ENCODE results near the gene MYCBPAP.

The MYCBPAP gene

GRCh38 chr17:50527155-50527762 is 19.0 kb downstream of the MYCBPAP start:
- H3K36me3 Mint-ChIP-seq: no peaks in the 10 kb centered on the region
- no peaks in the 10 kb centered on the region for H3K4me1 Mint-ChIP-seq
- H3K27me3 Mint-ChIP-seq: peaks cover 29 to 40% of the 10 kb centered on the region in 2 donors
- no peaks in the 10 kb centered on the region for H3K9me3 Mint-ChIP-seq
- ATAC-seq (replicated peaks) (no peak), DNase-seq (no peak)
- no peak overlapping the region for H3K27ac Mint-ChIP-seq
- H3K4me3 Mint-ChIP-seq: no peak overlapping the region

- ATAC-seq (replicated peaks) (no peak), DNase-seq (no peak)
- peaks cover 35 to 47% of the 10 kb centered on the region in 2 donors for H3K27me3 Mint-ChIP-seq
- H3K27ac Mint-ChIP-seq: no peak overlapping the region
- no peaks in the 10 kb centered on the region for H3K9me3 Mint-ChIP-seq
- H3K4me3 Mint-ChIP-seq: no peak overlapping the region
- peaks cover 0 to 6% of the 10 kb centered on the region in 2 donors for H3K4me1 Mint-ChIP-seq
- H3K36me3 Mint-ChIP-seq: no peaks in the 10 kb centered on the region
These were observed 19.8 kb downstream of the MYCBPAP start for GRCh38 chr17:50527949-50528474.

GRCh38 chr17:50529849-50530248 is 21.6 kb downstream of the MYCBPAP start:
- Mint-ChIP-seq H3K27ac (no peak overlapping the region), H3K27me3 (peaks cover 54 to 66% of the 10 kb centered on the region in 2 donors), H3K9me3 (no peaks in the 10 kb centered on the region), H3K4me1 (peaks cover 10 to 18% of the 10 kb centered on the region in 2 donors), H3K4me3 (no peak overlapping the region), H3K36me3 (no peaks in the 10 kb centered on the region)
- DNase-seq (no peak), ATAC-seq (replicated peaks) (no peak)

GRCh38 chr17:50531428-50532025 is 23.3 kb downstream of the MYCBPAP start:
- ATAC-seq (replicated peaks) (no peak), DNase-seq (no peak)
- Mint-ChIP-seq H3K4me1 (peaks cover 10 to 18% of the 10 kb centered on the region in 2 donors), H3K27me3 (peaks cover 66 to 80% of the 10 kb centered on the region in 2 donors), H3K27ac (no peak overlapping the region), H3K9me3 (no peaks in the 10 kb centered on the region), H3K36me3 (no peaks in the 10 kb centered on the region), H3K4me3 (no peak overlapping the region)

- no peak within 1 kb of the TSS for H3K27ac Mint-ChIP-seq
- H3K27me3 Mint-ChIP-seq: peaks cover 67 to 82% of the 10 kb centered on the region in 2 donors
- H3K36me3 Mint-ChIP-seq: no peaks in the 10 kb centered on the region
- no peaks in the 10 kb centered on the region for H3K9me3 Mint-ChIP-seq
- DNase-seq: no peak
- no peak within 1 kb of the TSS for H3K4me3 Mint-ChIP-seq
- no peak for ATAC-seq (replicated peaks)
- peaks cover 10 to 18% of the 10 kb centered on the region in 2 donors for H3K4me1 Mint-ChIP-seq
These were observed 24.3 kb downstream of the MYCBPAP start, which contains the start of gene EPN3 for GRCh38 chr17:50532452-50533024. EPN3 (plus strand) TSS chr17:50532735; CDS start chr17:50536557, 3,822 bp downstream.

GRCh38 chr17:50533185-50533584 is 24.9 kb downstream of the MYCBPAP start:
- no peak for DNase-seq
- ATAC-seq (replicated peaks): no peak
- peaks cover 67 to 81% of the 10 kb centered on the region in 2 donors for H3K27me3 Mint-ChIP-seq
- H3K36me3 Mint-ChIP-seq: no peaks in the 10 kb centered on the region
- H3K4me3 Mint-ChIP-seq: no peak overlapping the region
- H3K4me1 Mint-ChIP-seq: peaks cover 10 to 18% of the 10 kb centered on the region in 2 donors
- no peak overlapping the region for H3K27ac Mint-ChIP-seq
- H3K9me3 Mint-ChIP-seq: no peaks in the 10 kb centered on the region

- H3K36me3 Mint-ChIP-seq: no peaks in the 10 kb centered on the region
- peaks cover 10 to 23% of the 10 kb centered on the region in 2 donors for H3K4me1 Mint-ChIP-seq
- H3K9me3 Mint-ChIP-seq: no peaks in the 10 kb centered on the region
- no peak for DNase-seq
- H3K4me3 Mint-ChIP-seq: no peak overlapping the region
- peak in 1 of 2 donors; percentile 16 for ATAC-seq (replicated peaks)
- H3K27ac Mint-ChIP-seq: no peak overlapping the region
- peaks cover 63 to 76% of the 10 kb centered on the region in 2 donors for H3K27me3 Mint-ChIP-seq
These were observed 25.5 kb downstream of the MYCBPAP start for GRCh38 chr17:50533720-50534148.

- peaks cover 57 to 71% of the 10 kb centered on the region in 2 donors for H3K27me3 Mint-ChIP-seq
- ATAC-seq (replicated peaks): peak; percentile 34 to 50
These were observed 26.2 kb downstream of the MYCBPAP start for GRCh38 chr17:50534222-50534978.

GRCh38 chr17:50534979-50535326 is 26.7 kb downstream of the MYCBPAP start:
- no peak overlapping the region for H3K4me3 Mint-ChIP-seq
- H3K4me1 Mint-ChIP-seq: peaks cover 10 to 26% of the 10 kb centered on the region in 2 donors
- ATAC-seq (replicated peaks): no peak
- H3K27me3 Mint-ChIP-seq: peaks cover 57 to 65% of the 10 kb centered on the region in 2 donors
- no peak overlapping the region for H3K27ac Mint-ChIP-seq
- no peaks in the 10 kb centered on the region for H3K9me3 Mint-ChIP-seq
- no peak for DNase-seq
- H3K36me3 Mint-ChIP-seq: no peaks in the 10 kb centered on the region

More at GRCh38 chr17:50534222-50534978, 26.2 kb downstream of the MYCBPAP start:
- H3K4me1 Mint-ChIP-seq: peaks cover 10 to 26% of the 10 kb centered on the region in 2 donors
- H3K27ac Mint-ChIP-seq: no peak overlapping the region
- H3K36me3 Mint-ChIP-seq: no peaks in the 10 kb centered on the region
- H3K9me3 Mint-ChIP-seq: no peaks in the 10 kb centered on the region
- no peak overlapping the region for H3K4me3 Mint-ChIP-seq
- DNase-seq: no peak

- no peak overlapping the region for H3K4me3 Mint-ChIP-seq
- no peak for DNase-seq
- H3K36me3 Mint-ChIP-seq: no peaks in the 10 kb centered on the region
- ATAC-seq (replicated peaks): no peak
- H3K27ac Mint-ChIP-seq: no peak overlapping the region
- peaks cover 10 to 26% of the 10 kb centered on the region in 2 donors for H3K4me1 Mint-ChIP-seq
- H3K27me3 Mint-ChIP-seq: peaks cover 57 to 61% of the 10 kb centered on the region in 2 donors
- H3K9me3 Mint-ChIP-seq: no peaks in the 10 kb centered on the region
These were observed 27.2 kb downstream of the MYCBPAP start for GRCh38 chr17:50535407-50535806.

- Mint-ChIP-seq H3K4me1 (peaks cover 15 to 38% of the 10 kb centered on the region in 2 donors), H3K27ac (no peak overlapping the region), H3K27me3 (peaks cover 41 to 45% of the 10 kb centered on the region in 2 donors), H3K4me3 (no peak overlapping the region), H3K36me3 (peaks cover 0 to 1% of the 10 kb centered on the region in 2 donors), H3K9me3 (no peaks in the 10 kb centered on the region)
- DNase-seq: no peak
- no peak for ATAC-seq (replicated peaks)
These were observed 28.7 kb downstream of the MYCBPAP start for GRCh38 chr17:50536683-50537646.

- H3K27ac Mint-ChIP-seq: no peak overlapping the region
- H3K27me3 Mint-ChIP-seq: peaks cover 33 to 36% of the 10 kb centered on the region in 2 donors
- no peaks in the 10 kb centered on the region for H3K9me3 Mint-ChIP-seq
- H3K4me1 Mint-ChIP-seq: peaks cover 20 to 33% of the 10 kb centered on the region in 2 donors
- ATAC-seq (replicated peaks): no peak
- peaks cover 0 to 1% of the 10 kb centered on the region in 2 donors for H3K36me3 Mint-ChIP-seq
- no peak overlapping the region for H3K4me3 Mint-ChIP-seq
- DNase-seq: no peak
These were observed 29.7 kb downstream of the MYCBPAP start for GRCh38 chr17:50537721-50538548.

Data from stimulated activated naive B cell treated with anti-CD40 and anti-IgM and Interleukin-4, amounts not matched to agents 10 μg/mL and 1 μg/mL and 100 μg/mL, for 72 hours (primary cell).